GM12878 (cell line): ENCODE data around the gene EHMT2. TPM values are rescaled to one million over a fixed set of nuclear protein-coding genes. Genes with fewer than 3 reads are reported as not detected.

Source experiments
- ATAC-seq: fragments of 200-7000 bp; cut with Tn5 transposase; 3 replicates; pipeline ENCODE4 v1.9.1; 2020; ENCODE audit warnings: mild to moderate bottlenecking, moderate library complexity
- BruUV-seq: library from RNA; stranded (reverse); fragments of 400-500 nt; replicated peaks from 2 replicates; lab custom pipeline; 2021; lab: Mats Ljungman, UMichigan
- CTCF ChIA-PET: fragments of 300-600 bp; sonication (Branson Sonifier 250); formaldehyde crosslinking; extraction: SDS; loops from one replicate; lab custom pipeline; 2021; ENCODE audit warnings: inconsistent platforms; lab: Yijun Ruan, JAX
- POLR2A ChIA-PET: fragments of 350-600 bp; formaldehyde crosslinking; extraction: SDS; loops from one replicate; lab custom pipeline; 2021; ENCODE audit warnings: inconsistent platforms; lab: Charles Lee
- RAD21 ChIA-PET: fragments of 300-600 bp; sonication (Branson Sonifier 250); formaldehyde crosslinking; loops from one replicate; lab custom pipeline; 2023; ENCODE audit warnings: antibody characterized with exemption; ENCODE audit not compliant: unreplicated experiment; lab: Charles Lee
- SMC1A ChIA-PET: fragments of 300-600 bp; sonication (Branson Sonifier 250); formaldehyde crosslinking; loops from one replicate; lab custom pipeline; 2023; ENCODE audit not compliant: unreplicated experiment, uncharacterized antibody; lab: Charles Lee
- DNase-seq: peaks from one replicate; pipeline ENCODE4 v3.0.0-alpha.2; 2011; ENCODE audit warnings: low read depth, low spot score
- FAIRE-seq: peaks from 3 replicates; lab custom pipeline; 2011; peaks lifted over from hg19 to GRCh38; lab: Jason Lieb, UNC
- H2AFZ ChIP-seq: 2 replicates; pipeline ENCODE4 v1.6.0; 2011; ENCODE audit warnings: low read depth, low read length, control low read depth; ENCODE audit not compliant: control insufficient read depth
- H3K27ac ChIP-seq: 2 replicates; pipeline ENCODE4 v1.5.1; 2011; ENCODE audit warnings: control low read depth; ENCODE audit not compliant: control insufficient read depth, insufficient read depth
- H3K27me3 ChIP-seq, 2 experiments: replicated peaks in 1 of 2; 2 replicates each; pipeline versions ENCODE4 v1.6.0 to v1.6.1; 2011; ENCODE audit warnings: low read length in 1 of 2; ENCODE audit not compliant: control insufficient read depth in 2 of 2, insufficient read depth in 2 of 2
- H3K36me3 ChIP-seq, 2 experiments: 2 replicates each; pipeline ENCODE4 v1.5.1; 2011; ENCODE audit warnings: low read length in 1 of 2; ENCODE audit not compliant: control insufficient read depth in 2 of 2, insufficient read depth in 2 of 2
- H3K4me1 ChIP-seq: 2 replicates; pipeline ENCODE4 v1.6.1; 2011; ENCODE audit warnings: mild to moderate bottlenecking, low read length, moderate library complexity, mixed read lengths; ENCODE audit not compliant: control insufficient read depth, insufficient read depth
- H3K4me2 ChIP-seq: 2 replicates; pipeline ENCODE4 v1.6.0; 2011; ENCODE audit warnings: control low read depth; ENCODE audit not compliant: control insufficient read depth, insufficient read depth
- H3K4me3 ChIP-seq: fragments of 200-600 bp; sonication (generic); 2 replicates; pipeline ENCODE4 v1.5.1; 2016
- H3K79me2 ChIP-seq: 2 replicates; pipeline ENCODE4 v1.6.0; 2011; ENCODE audit warnings: low read length; ENCODE audit not compliant: control insufficient read depth, insufficient read depth
- H3K9ac ChIP-seq: 2 replicates; pipeline ENCODE4 v1.8.0; 2011; ENCODE audit warnings: low read length, control low read depth, mixed read lengths; ENCODE audit not compliant: control insufficient read depth, insufficient read depth
- H3K9me3 ChIP-seq: replicated peaks from 3 replicates; pipeline ENCODE4 v1.5.1; 2011; ENCODE audit warnings: mild to moderate bottlenecking, low read length; ENCODE audit not compliant: control insufficient read depth, insufficient read depth
- H4K20me1 ChIP-seq: 2 replicates; pipeline ENCODE4 v1.6.0; 2011; ENCODE audit not compliant: control insufficient read depth, insufficient read depth
- BCLAF1 ChIP-seq: fragments of 450-650 bp; IDR thresholded peaks from 2 replicates; pipeline ENCODE4 v1.6.1; 2017; ENCODE audit warnings: antibody characterized with exemption, mild to moderate bottlenecking, moderate library complexity
- CHD2 ChIP-seq: IDR thresholded peaks from 2 replicates; pipeline ENCODE4 v1.6.1; 2011; ENCODE audit warnings: low read depth, low read length, improper control_type of control experiment, borderline replicate concordance
- FOS ChIP-seq: IDR thresholded peaks from 3 replicates; pipeline ENCODE4 v1.6.1; 2011; ENCODE audit warnings: borderline replicate concordance; ENCODE audit not compliant: insufficient read length; ENCODE audit errors: extremely low read depth
- NFYA ChIP-seq: IDR thresholded peaks from 2 replicates; pipeline ENCODE4 v1.6.1; 2011; ENCODE audit warnings: low read depth, mild to moderate bottlenecking, low read length, improper control_type of control experiment, borderline replicate concordance
- NR2C2 ChIP-seq: IDR thresholded peaks from 2 replicates; pipeline ENCODE4 v1.6.1; 2011; ENCODE audit warnings: borderline replicate concordance, low read depth; ENCODE audit not compliant: control insufficient read depth, insufficient read length
- PML ChIP-seq: IDR thresholded peaks from 2 replicates; pipeline ENCODE4 v1.6.1; 2012; ENCODE audit warnings: low read length, inconsistent platforms
- RAD51 ChIP-seq: fragments of 450-650 bp; IDR thresholded peaks from 2 replicates; pipeline ENCODE4 v1.6.1; 2016; ENCODE audit warnings: moderate library complexity, mild to moderate bottlenecking, inconsistent platforms
- SIN3A ChIP-seq: IDR thresholded peaks from 2 replicates; pipeline ENCODE4 v1.6.1; 2012; ENCODE audit warnings: low read depth, low read length, improper control_type of control experiment
- SMC3 ChIP-seq: IDR thresholded peaks from 2 replicates; pipeline ENCODE4 v1.6.1; 2011; ENCODE audit warnings: low read length, improper control_type of control experiment, borderline replicate concordance
- TCF7 ChIP-seq: IDR thresholded peaks from 2 replicates; pipeline ENCODE4 v1.6.1; 2014; ENCODE audit warnings: antibody characterized with exemption, borderline replicate concordance
- ZNF217 ChIP-seq: fragments of 450-650 bp; IDR thresholded peaks from 2 replicates; pipeline ENCODE4 v1.6.1; 2017; ENCODE audit warnings: antibody characterized with exemption, mild to moderate bottlenecking
- ZNF384 ChIP-seq: IDR thresholded peaks from 2 replicates; pipeline ENCODE4 v1.6.1; 2012; ENCODE audit warnings: low read depth, mild to moderate bottlenecking, low read length, improper control_type of control experiment, borderline replicate concordance
- WGBS: methylation state at CpG from one replicate; pipeline ENCODE4 v1.1.6; 2016; ENCODE audit warnings: low lambda C conversion rate; ENCODE audit not compliant: insufficient replicate concordance, insufficient coverage; ENCODE audit errors: missing lambda C conversion rate; 5-methylcytosine and 5-hydroxymethylcytosine counted together
- in situ Hi-C: fragments of 300-500 bp; cut with MboI; formaldehyde crosslinking; loops from 9 replicates; pipeline ENCODE4 v1.14.3; 2018; ENCODE audit warnings: mixed read lengths
- intact Hi-C: fragments of 100-400 bp; cut with micrococcal nuclease; formaldehyde crosslinking; loops from one replicate; pipeline ENCODE4 v1.14.2; 2022; ENCODE audit not compliant: unreplicated experiment
- polyA plus RNA-seq, 11 experiments: library from polyadenylated mRNA; depleted of rRNA in 4 of 11; unstranded in 6 of 11; stranded (reverse) in 5 of 11; fragments of >200 nt; fragmentation: Nextera tagmentation in 4 of 11; fragmentation: Illumina TruSeq in 1 of 11; extraction: Ambion mirVana in 4 of 11; extraction: Trizol in 1 of 11; gene quantifications; 1 replicate in 1 of 11; 2 replicates in 10 of 11; pipeline versions ENCODE4 v1.2.1 to v1.2.3, GENCODE V29; 2011 to 2016; ENCODE audit warnings: inconsistent platforms in 2 of 11, missing spikeins in 2 of 11, low read depth in 1 of 11
- total RNA-seq, 4 experiments: library from RNA; depleted of rRNA in 3 of 4; stranded (reverse); fragments of >200 nt in 3 of 4; fragmentation: Illumina TruSeq in 1 of 4; extraction: Trizol in 1 of 4; gene quantifications; 2 replicates each; pipeline versions ENCODE4 v1.2.1 to v1.2.3, GENCODE V29; 2013 to 2021

The EHMT2 gene
- total and polyA plus RNA-seq, 10 of the 15 experiments (the other 5 are each of a cell fraction or from before 2014, with no cell fraction given): 1.7 to 53.2 (median 36.3) TPM

- SMC1A ChIA-PET: interaction anchor here (0.8 to 0.9 kb wide), 2 partner anchors 27 to 57 kb away, joined by 4 to 6 read pairs; no protein-coding TSS in a partner anchor
- in situ Hi-C loops (no loop called here), intact Hi-C loops (no loop called here)
- no peak for TF ChIP-seq BCLAF1
- TF ChIP-seq TCF7: no peak
- TF ChIP-seq PML: no peak
- TF ChIP-seq CHD2: no peak
- no peak for TF ChIP-seq FOS
- no peak for TF ChIP-seq SIN3A
- no peak for TF ChIP-seq NFYA
- no peak for TF ChIP-seq NR2C2
- TF ChIP-seq ZNF217: no peak
- no peak for TF ChIP-seq RAD51
- TF ChIP-seq ZNF384: no peak
- no peak for TF ChIP-seq SMC3
- RAD21 ChIA-PET: no interaction called here
- Histone ChIP-seq H3K79me2 (peaks cover 4% of the 10 kb centered on the region), H3K27ac (no peak overlapping the region), H3K9ac (no peak overlapping the region), H3K4me2 (no peak overlapping the region), H2AFZ (no peak overlapping the region), H3K4me3 (no peak overlapping the region), H3K36me3 (peaks cover 12 to 14% of the 10 kb centered on the region in 2 experiments), H3K4me1 (peaks cover 7% of the 10 kb centered on the region), H3K9me3 (no peaks in the 10 kb centered on the region), H3K27me3 (no peaks in the 10 kb centered on the region), H4K20me1 (no peaks in the 10 kb centered on the region)
- FAIRE-seq (no peak), ATAC-seq (no peak), DNase-seq (no peak)
- no TSS peak for BruUV-seq
- 76% methylated on average over 6 of the region's 6 CpGs for WGBS
- POLR2A ChIA-PET: no interaction called here
- CTCF ChIA-PET: no interaction called here
Measured at GRCh38 chr6:31892821-31893220, 4.7 kb downstream of the EHMT2 start.
